Spleen (tissue), 7 donors: ENCODE measurements around the gene ENO2.

Source experiments
- CTCF ChIP-seq, 11 experiments: fragments of 200-600 bp in 7 of 11; fragments of 450-650 bp in 4 of 11; sonication (generic) in 4 of 11; IDR thresholded peaks in 8 of 11; conservative IDR thresholded peaks in 3 of 11; 1 replicate in 7 of 11; 2 replicates in 4 of 11; pipeline versions ENCODE4 v1.4.0 to v1.8.0; 2016 to 2021; ENCODE audit warnings: antibody characterized with exemption in 11 of 11, inconsistent platforms in 4 of 11, mild to moderate bottlenecking in 1 of 11
- POLR2A ChIP-seq, 3 donors: fragments of 450-650 bp; IDR thresholded peaks; one replicate each; pipeline ENCODE4 v1.5.1; 2017; ENCODE audit warnings: antibody characterized with exemption in 3 of 3, mild to moderate bottlenecking in 1 of 3
- POLR2AphosphoS5 ChIP-seq, 3 donors: sonication (generic); formaldehyde crosslinking; IDR thresholded peaks; one replicate each; pipeline ENCODE4 v1.5.1; 2017; ENCODE audit warnings: antibody characterized with exemption in 3 of 3
- donor health status: DM: no; HTN: no; CAD: no; lungs with moderate emphysema.
- donor health status: DM: no; HTN: no; CAD: no.
- donor health status: DM: no; HTN: no; CAD: no.

GRCh38 chr12:6950401-6950801 lies 36.0 kb downstream of the ENO2 start:
- TF ChIP-seq CTCF (IDR thresholded peaks at IDR 0.05 in 8 of 11, conservative IDR thresholded peaks at IDR 0.05 in 3 of 11) (peak in 4 of 11 experiments; percentile 15 to 54 (median 32)), POLR2A (IDR thresholded peaks at IDR 0.05) (no peak), POLR2AphosphoS5 (IDR thresholded peaks at IDR 0.05) (no peak)
